Measurements from ENCODE around the gene ANKLE1. TPM values are rescaled to one million over a fixed set of nuclear protein-coding genes. Genes with fewer than 3 reads are reported as not detected.

The ANKLE1 gene
- total RNA-seq, 2 donors from 2014 or later, result 0.51 TPM; not detected in 1

- no peak for DNase-seq (ENCODE audit: low spot score)
- peaks cover 0 to 33% of the 10 kb centered on the region in 2 donors for H3K4me1 ChIP-seq
- no peaks in the 10 kb centered on the region for H3K36me3 ChIP-seq
- no peak for TF ChIP-seq CTCF (IDR thresholded peaks at IDR 0.05)
- no peaks in the 10 kb centered on the region for H3K9me3 ChIP-seq
- no peaks in the 10 kb centered on the region for H3K27me3 ChIP-seq
- H3K27ac ChIP-seq, result peak overlapping the region; percentile 77 to 86
- H3K4me3 ChIP-seq, result peak overlapping the region; percentile 58 to 78
Measured at GRCh38 chr19:17246681-17247425, 34.8 kb upstream of the ANKLE1 start.

- DNase-seq (ENCODE audit: low spot score), result no peak
- Histone ChIP-seq H3K36me3 (no peaks in the 10 kb centered on the region), H3K9me3 (no peaks in the 10 kb centered on the region), H3K27ac (no peak overlapping the region), H3K4me1 (peaks cover 0 to 20% of the 10 kb centered on the region in 2 donors), H3K27me3 (no peaks in the 10 kb centered on the region), H3K4me3 (no peak overlapping the region)
- TF ChIP-seq CTCF (IDR thresholded peaks at IDR 0.05), result no peak
Measured at GRCh38 chr19:17248011-17248776, 33.5 kb upstream of the ANKLE1 start.

GRCh38 chr19:17249887-17250548, 31.7 kb upstream of the ANKLE1 start:
- no peaks in the 10 kb centered on the region for H3K9me3 ChIP-seq
- no peaks in the 10 kb centered on the region for H3K27me3 ChIP-seq
- TF ChIP-seq CTCF (IDR thresholded peaks at IDR 0.05), result no peak
- no peak for DNase-seq (ENCODE audit: low spot score)
- H3K36me3 ChIP-seq, result no peaks in the 10 kb centered on the region
- no peak overlapping the region for H3K27ac ChIP-seq
- no peak overlapping the region for H3K4me3 ChIP-seq
- peaks cover 0 to 14% of the 10 kb centered on the region in 2 donors for H3K4me1 ChIP-seq

GRCh38 chr19:17254636-17255035, 27.1 kb upstream of the ANKLE1 start:
- peaks cover 0 to 7% of the 10 kb centered on the region in 2 donors for H3K9me3 ChIP-seq
- H3K4me1 ChIP-seq, result no peaks in the 10 kb centered on the region
- no peaks in the 10 kb centered on the region for H3K36me3 ChIP-seq
- no peak overlapping the region for H3K4me3 ChIP-seq
- no peak for DNase-seq (ENCODE audit: low spot score)
- no peak for TF ChIP-seq CTCF (IDR thresholded peaks at IDR 0.05)
- no peak overlapping the region for H3K27ac ChIP-seq
- no peaks in the 10 kb centered on the region for H3K27me3 ChIP-seq

GRCh38 chr19:17255150-17255621, 26.5 kb upstream of the ANKLE1 start:
- DNase-seq (ENCODE audit: low spot score), result no peak
- Histone ChIP-seq H3K36me3 (no peaks in the 10 kb centered on the region), H3K4me3 (no peak overlapping the region), H3K9me3 (peaks cover 0 to 7% of the 10 kb centered on the region in 2 donors), H3K27ac (no peak overlapping the region), H3K27me3 (no peaks in the 10 kb centered on the region), H3K4me1 (no peaks in the 10 kb centered on the region)
- no peak for TF ChIP-seq CTCF (IDR thresholded peaks at IDR 0.05)
